Nucleus accumbens (tissue), 56 donors: Measurements from ENCODE around the gene SGCA.

ENCODE experiments used
- DNase-seq, 56 donors: peaks; one replicate each; lab custom pipeline; 2025; lab: John Stamatoyannopoulos, UW

SGCA gene

GRCh38 chr17:50133028-50133768 lies 32.6 kb upstream of the SGCA start:
- DNase-seq, result peak in 8 of 56 donors; percentile 15 to 46 (median 30)

GRCh38 chr17:50133769-50134099 lies 32.1 kb upstream of the SGCA start:
- DNase-seq, result no peak

- no peak for DNase-seq
These were observed 31.3 kb upstream of the SGCA start for GRCh38 chr17:50134206-50135110.

- no peak for DNase-seq
These were observed 30.3 kb upstream of the SGCA start for GRCh38 chr17:50135316-50136095.

GRCh38 chr17:50136096-50136687 lies 29.6 kb upstream of the SGCA start:
- no peak for DNase-seq

- peak in 22 of 56 donors; percentile 14 to 75 (median 45) for DNase-seq
These were observed 28.8 kb upstream of the SGCA start for GRCh38 chr17:50137042-50137441.

GRCh38 chr17:50139185-50139783 lies 26.5 kb upstream of the SGCA start:
- DNase-seq, result no peak

GRCh38 chr17:50139950-50140885 lies 25.6 kb upstream of the SGCA start:
- peak in 48 of 56 donors; percentile 22 to 85 (median 52) for DNase-seq

- DNase-seq, result no peak
These were observed 24.6 kb upstream of the SGCA start for GRCh38 chr17:50141026-50141744.

- no peak for DNase-seq
These were observed 24.1 kb upstream of the SGCA start for GRCh38 chr17:50141745-50142110.

- no peak for DNase-seq
These were observed 22.2 kb upstream of the SGCA start for GRCh38 chr17:50143461-50144176.

GRCh38 chr17:50144355-50144754 lies 21.4 kb upstream of the SGCA start:
- DNase-seq, result no peak

- no peak for DNase-seq
These were observed 20.8 kb upstream of the SGCA start for GRCh38 chr17:50144845-50145531.

GRCh38 chr17:50145532-50146229 lies 20.1 kb upstream of the SGCA start:
- no peak for DNase-seq

- DNase-seq, result peak in 11 of 56 donors; percentile 10 to 45 (median 18)
These were observed 19.4 kb upstream of the SGCA start for GRCh38 chr17:50146230-50146926.
